Body of pancreas (tissue), 4 donors: ENCODE data around the gene RNF112. TPM values are rescaled to one million over a fixed set of nuclear protein-coding genes. Genes with fewer than 3 reads are reported as not detected.

ENCODE experiments used
- ATAC-seq: fragments of 150-250 bp; one replicate; pipeline ENCODE4 v1.9.1; 2016
- DNase-seq, 4 donors: peaks; one replicate each; pipeline ENCODE4 v3.0.0-alpha.2; 2019
- H3K27ac ChIP-seq, 4 donors: fragments of 200-600 bp; sonication (generic); 1 replicate in 3 of 4; 2 replicates in 1 of 4; pipeline versions ENCODE4 v1.5.1 to v1.6.1; 2016 to 2019; ENCODE audit warnings: mild to moderate bottlenecking in 1 of 4, mixed read lengths in 1 of 4, moderate library complexity in 1 of 4
- H3K27me3 ChIP-seq, 2 donors: fragments of 200-600 bp; sonication (generic); one replicate each; pipeline ENCODE4 v1.6.0; 2016; ENCODE audit warnings: mild to moderate bottlenecking in 1 of 2
- H3K36me3 ChIP-seq, 2 donors: fragments of 200-600 bp; sonication (generic); replicated peaks in 1 of 2; 2 replicates each; pipeline ENCODE4 v1.5.1; 2016; ENCODE audit warnings: low read depth in 2 of 2; ENCODE audit not compliant: insufficient read depth in 1 of 2
- H3K4me1 ChIP-seq: fragments of 200-600 bp; sonication (generic); one replicate; pipeline ENCODE4 v1.6.0; 2016
- H3K4me3 ChIP-seq, 2 donors: fragments of 200-600 bp; sonication (generic); 1 replicate in 1 of 2; 2 replicates in 1 of 2; pipeline ENCODE4 v1.5.1; 2016 to 2019
- H3K9me3 ChIP-seq, 3 donors: fragments of 200-600 bp; sonication (generic); 1 replicate in 2 of 3; 2 replicates in 1 of 3; pipeline ENCODE4 v1.5.1; 2016
- CTCF ChIP-seq, 7 experiments: fragments of 450-650 bp in 4 of 7; fragments of 200-600 bp in 3 of 7; sonication (generic) in 3 of 7; IDR thresholded peaks; one replicate each; pipeline ENCODE4 v1.5.1; 2016 to 2019; ENCODE audit warnings: antibody characterized with exemption in 7 of 7
- POLR2A ChIP-seq, 3 donors: fragments of 450-650 bp; IDR thresholded peaks; one replicate each; pipeline ENCODE4 v1.6.1; 2016; ENCODE audit warnings: antibody characterized with exemption in 3 of 3, mild to moderate bottlenecking in 2 of 3
- WGBS, 2 donors: methylation state at CpG; one replicate each; pipeline ENCODE4 v1.1.5; 2017; 5-methylcytosine and 5-hydroxymethylcytosine counted together
- intact Hi-C: fragments of 100-400 bp; cut with DNase I; formaldehyde crosslinking; loops from one replicate; pipeline ENCODE4 v1.15.1; 2023
- total RNA-seq, 2 donors: library from RNA; depleted of rRNA; stranded (reverse); fragments of >200 nt; gene quantifications; one replicate each; pipeline ENCODE4 v1.1.0, GENCODE V29; 2016

The RNF112 gene
- total RNA-seq, 2 donors from 2014 or later: 0.52 to 5.9 TPM

- Histone ChIP-seq H3K27ac (no peak overlapping the region), H3K4me1 (no peaks in the 10 kb centered on the region), H3K4me3 (no peak overlapping the region), H3K27me3 (no peaks in the 10 kb centered on the region), H3K36me3 (no peaks in the 10 kb centered on the region), H3K9me3 (no peaks in the 10 kb centered on the region)
- 82 to 88% methylated on average over 13 to 16 of the region's 16 CpGs for WGBS, 2 donors
- intact Hi-C loops: no loop called here
- TF ChIP-seq CTCF (IDR thresholded peaks at IDR 0.05) (no peak), POLR2A (IDR thresholded peaks at IDR 0.05) (no peak)
- DNase-seq: no peak
- ATAC-seq: no peak
Observed at GRCh38 chr17:19412510-19412909, 1.5 kb downstream of the RNF112 start.

GRCh38 chr17:19412984-19413383, 2.0 kb downstream of the RNF112 start:
- Histone ChIP-seq H3K27me3 (no peaks in the 10 kb centered on the region), H3K27ac (no peak overlapping the region), H3K4me1 (no peaks in the 10 kb centered on the region), H3K4me3 (no peak overlapping the region), H3K36me3 (no peaks in the 10 kb centered on the region), H3K9me3 (no peaks in the 10 kb centered on the region)
- no peak for TF ChIP-seq CTCF (IDR thresholded peaks at IDR 0.05)
- WGBS, 2 donors: 80 to 83% methylated on average over 9 to 11 of the region's 12 CpGs
- intact Hi-C loops: no loop called here
- DNase-seq (no peak), ATAC-seq (no peak)

GRCh38 chr17:19413761-19414160, 2.7 kb downstream of the RNF112 start:
- 69 to 79% methylated on average over 5 of the region's 5 CpGs for WGBS, 2 donors
- no peak overlapping the region for H3K4me3 ChIP-seq
- TF ChIP-seq POLR2A (IDR thresholded peaks at IDR 0.05): no peak
- TF ChIP-seq CTCF (IDR thresholded peaks at IDR 0.05): no peak
- H3K27me3 ChIP-seq: no peaks in the 10 kb centered on the region
- no peak overlapping the region for H3K27ac ChIP-seq
- ATAC-seq: no peak
- H3K4me1 ChIP-seq: no peaks in the 10 kb centered on the region
- H3K36me3 ChIP-seq: no peaks in the 10 kb centered on the region
- no peaks in the 10 kb centered on the region for H3K9me3 ChIP-seq
- no peak for DNase-seq
- intact Hi-C loops: no loop called here

GRCh38 chr17:19414396-19415280, 3.6 kb downstream of the RNF112 start:
- no peak overlapping the region for H3K27ac ChIP-seq
- H3K36me3 ChIP-seq: no peaks in the 10 kb centered on the region
- DNase-seq (no peak), ATAC-seq (no peak)
- no peaks in the 10 kb centered on the region for H3K9me3 ChIP-seq
- H3K4me1 ChIP-seq: no peaks in the 10 kb centered on the region
- WGBS, 2 donors: 68 to 83% methylated on average over 16 to 28 of the region's 28 CpGs
- intact Hi-C loops: no loop called here
- no peak overlapping the region for H3K4me3 ChIP-seq
- TF ChIP-seq CTCF (IDR thresholded peaks at IDR 0.05) (no peak), POLR2A (IDR thresholded peaks at IDR 0.05) (no peak)
- H3K27me3 ChIP-seq: no peaks in the 10 kb centered on the region

GRCh38 chr17:19415311-19415710, 4.3 kb downstream of the RNF112 start:
- ATAC-seq (no peak), DNase-seq (no peak)
- WGBS, 2 donors: 56 to 60% methylated on average over 10 to 13 of the region's 13 CpGs
- Histone ChIP-seq H3K27ac (no peak overlapping the region), H3K9me3 (no peaks in the 10 kb centered on the region), H3K27me3 (no peaks in the 10 kb centered on the region), H3K4me1 (no peaks in the 10 kb centered on the region), H3K4me3 (no peak overlapping the region), H3K36me3 (no peaks in the 10 kb centered on the region)
- intact Hi-C loops: no loop called here
- TF ChIP-seq CTCF (IDR thresholded peaks at IDR 0.05) (no peak), POLR2A (IDR thresholded peaks at IDR 0.05) (no peak)
